ENCODE data around the gene ACP7.

GRCh38 chr19:39112338-39112890 is 28.2 kb downstream of the ACP7 start:
- TF ChIP-seq, protein P1, sequence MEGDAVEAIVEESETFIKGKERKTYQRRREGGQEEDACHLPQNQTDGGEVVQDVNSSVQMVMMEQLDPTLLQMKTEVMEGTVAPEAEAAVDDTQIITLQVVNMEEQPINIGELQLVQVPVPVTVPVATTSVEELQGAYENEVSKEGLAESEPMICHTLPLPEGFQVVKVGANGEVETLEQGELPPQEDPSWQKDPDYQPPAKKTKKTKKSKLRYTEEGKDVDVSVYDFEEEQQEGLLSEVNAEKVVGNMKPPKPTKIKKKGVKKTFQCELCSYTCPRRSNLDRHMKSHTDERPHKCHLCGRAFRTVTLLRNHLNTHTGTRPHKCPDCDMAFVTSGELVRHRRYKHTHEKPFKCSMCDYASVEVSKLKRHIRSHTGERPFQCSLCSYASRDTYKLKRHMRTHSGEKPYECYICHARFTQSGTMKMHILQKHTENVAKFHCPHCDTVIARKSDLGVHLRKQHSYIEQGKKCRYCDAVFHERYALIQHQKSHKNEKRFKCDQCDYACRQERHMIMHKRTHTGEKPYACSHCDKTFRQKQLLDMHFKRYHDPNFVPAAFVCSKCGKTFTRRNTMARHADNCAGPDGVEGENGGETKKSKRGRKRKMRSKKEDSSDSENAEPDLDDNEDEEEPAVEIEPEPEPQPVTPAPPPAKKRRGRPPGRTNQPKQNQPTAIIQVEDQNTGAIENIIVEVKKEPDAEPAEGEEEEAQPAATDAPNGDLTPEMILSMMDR (IDR thresholded peaks at IDR 0.05) = no peak
- no peak for TF ChIP-seq POLR2A (IDR thresholded peaks at IDR 0.05)
